DOHH2 (cell line): Measurements from ENCODE around the gene SLC9A5.

ENCODE experiments used
- EZH2phosphoT487 ChIP-seq: fragments of 200-600 bp; sonication (generic); IDR thresholded peaks from 2 replicates; pipeline ENCODE4 v1.6.1; 2017; ENCODE audit warnings: borderline replicate concordance, mild to moderate bottlenecking, antibody characterized with exemption, low read length, moderate library complexity, mixed read lengths
- TF ChIP-seq, protein P1 (sequence below): fragments of 200-600 bp; sonication (generic); IDR thresholded peaks from one replicate; pipeline ENCODE4 v1.5.1; 2014; ENCODE audit warnings: antibody characterized with exemption, mild to moderate bottlenecking, low read depth, low read length; ENCODE audit not compliant: poor library complexity, severe bottlenecking

DNA sequence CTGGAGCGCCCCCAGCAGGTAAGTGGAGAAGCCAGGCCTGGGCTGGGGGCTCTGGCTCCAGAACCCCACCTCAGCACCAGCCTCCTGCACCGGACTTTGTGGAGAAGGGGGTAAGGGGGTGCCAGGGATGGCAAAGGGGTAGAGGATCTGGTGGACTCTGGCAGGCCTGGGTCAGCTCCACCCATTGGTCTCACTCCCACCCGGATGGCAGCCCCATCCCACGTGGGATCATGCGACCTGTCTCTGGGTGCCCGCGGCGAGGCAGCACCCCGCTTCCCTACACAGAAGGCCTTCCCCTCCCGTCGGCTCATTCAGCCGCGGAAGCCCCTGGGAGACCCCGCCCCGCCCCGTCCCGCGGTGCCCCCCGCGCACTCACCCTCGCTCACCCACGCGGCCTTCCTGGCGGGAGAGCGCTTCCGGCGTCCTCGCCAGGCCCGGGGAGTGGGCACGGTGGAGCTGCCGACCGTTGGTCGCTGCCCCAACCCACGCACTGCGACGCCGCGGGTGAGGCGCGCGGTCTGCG lies 30.1 kb downstream of the SLC9A5 start:
- TF ChIP-seq, protein P1, sequence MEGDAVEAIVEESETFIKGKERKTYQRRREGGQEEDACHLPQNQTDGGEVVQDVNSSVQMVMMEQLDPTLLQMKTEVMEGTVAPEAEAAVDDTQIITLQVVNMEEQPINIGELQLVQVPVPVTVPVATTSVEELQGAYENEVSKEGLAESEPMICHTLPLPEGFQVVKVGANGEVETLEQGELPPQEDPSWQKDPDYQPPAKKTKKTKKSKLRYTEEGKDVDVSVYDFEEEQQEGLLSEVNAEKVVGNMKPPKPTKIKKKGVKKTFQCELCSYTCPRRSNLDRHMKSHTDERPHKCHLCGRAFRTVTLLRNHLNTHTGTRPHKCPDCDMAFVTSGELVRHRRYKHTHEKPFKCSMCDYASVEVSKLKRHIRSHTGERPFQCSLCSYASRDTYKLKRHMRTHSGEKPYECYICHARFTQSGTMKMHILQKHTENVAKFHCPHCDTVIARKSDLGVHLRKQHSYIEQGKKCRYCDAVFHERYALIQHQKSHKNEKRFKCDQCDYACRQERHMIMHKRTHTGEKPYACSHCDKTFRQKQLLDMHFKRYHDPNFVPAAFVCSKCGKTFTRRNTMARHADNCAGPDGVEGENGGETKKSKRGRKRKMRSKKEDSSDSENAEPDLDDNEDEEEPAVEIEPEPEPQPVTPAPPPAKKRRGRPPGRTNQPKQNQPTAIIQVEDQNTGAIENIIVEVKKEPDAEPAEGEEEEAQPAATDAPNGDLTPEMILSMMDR, result peak; percentile 89
- no peak for TF ChIP-seq EZH2phosphoT487
